Mucosa of descending colon (tissue), 3 donors: ENCODE measurements around the gene CCL18. TPM values are rescaled to one million over a fixed set of nuclear protein-coding genes. Genes with fewer than 3 reads are reported as not detected.
"Not testable (repeated sequence)": the region's sequence is repeated elsewhere in the genome, so short reads cannot be mapped to it uniquely, and the experiment has no call there.

Experiments
- ATAC-seq: fragments of 200-7000 bp; cut with Tn5 transposase; one replicate; pipeline ENCODE4 v1.9.1; 2020; ENCODE audit warnings: mild to moderate bottlenecking, moderate library complexity
- DNase-seq, 3 donors: peaks; one replicate each; pipeline ENCODE4 v3.0.0-alpha.2; 2020
- H3K36me3 ChIP-seq: fragments of 200-600 bp; one replicate; pipeline ENCODE4 v1.8.0; 2021; ENCODE audit warnings: low read depth, mild to moderate bottlenecking
- H3K4me1 ChIP-seq: fragments of 200-600 bp; one replicate; pipeline ENCODE4 v1.8.0; 2021; ENCODE audit warnings: low read depth, mild to moderate bottlenecking
- H3K4me3 ChIP-seq: fragments of 200-600 bp; one replicate; pipeline ENCODE4 v1.8.0; 2021; ENCODE audit warnings: mild to moderate bottlenecking
- H3K9me3 ChIP-seq: fragments of 200-600 bp; one replicate; pipeline ENCODE4 v1.8.0; 2021; ENCODE audit warnings: mild to moderate bottlenecking
- CTCF ChIP-seq: fragments of 200-600 bp; IDR thresholded peaks from one replicate; pipeline ENCODE4 v1.8.0; 2022; ENCODE audit warnings: antibody characterized with exemption, mild to moderate bottlenecking
- intact Hi-C, 2 donors: fragments of 100-400 bp; cut with DNase I in 1 of 2; cut with micrococcal nuclease in 1 of 2; formaldehyde crosslinking; loops; one replicate each; pipeline versions ENCODE4 v1.11.0 to v1.11.1; 2022; cut with DNase I, micrococcal nuclease
- long read RNA-seq, 2 donors: library from polyadenylated mRNA; unstranded; transcript quantifications; one replicate each; pipeline ENCODE4 v2.0.0, GENCODE V29; 2019 to 2021
- total RNA-seq, 3 donors: library from RNA; stranded (reverse); fragmentation: NEBNext Ultra II Directional in 2 of 3; extraction: Animal tissue kit (Norgen Biotek cat#: 25700) in 2 of 3; gene quantifications; one replicate each; pipeline versions ENCODE4 v1.2.1 to v1.2.4, GENCODE V29; 2021 to 2023
- donor health status: DM: no; HTN: no; CAD: no; lungs with moderate emphysema.
- donor health status: DM: no; HTN: no; CAD: no.
- donor health status: DM: no; HTN: yes; CAD: no.

CCL18 gene
- 1 to 10 TPM; 1.0 to 7.3 (median 2.3) TPM for total RNA-seq
- long read RNA-seq, donor 1: 0 reads
- long read RNA-seq, donor 2, partial matches to known transcripts: 0 of 2 reads
- long read RNA-seq, donor 2, other reads (novel, unspliced or antisense): 0 of 2 reads

- intact Hi-C loops: no loop called here
- Histone ChIP-seq H3K4me3 (no peak within 1 kb of the TSS), H3K4me1 (no peaks in the 10 kb centered on the region), H3K9me3 (no peaks in the 10 kb centered on the region), H3K36me3 (no peaks in the 10 kb centered on the region)
- TF ChIP-seq CTCF: no peak
- no peak for DNase-seq
- no peak for ATAC-seq
Observed at GRCh38 chr17:36063786-36064541, at the start of gene CCL18. CCL18 (plus strand) TSS chr17:36064272; CDS start chr17:36064343, 71 bp downstream.

GRCh38 chr17:36014946-36015345, 49.1 kb upstream of the CCL18 start:
- Histone ChIP-seq H3K4me1 (no peaks in the 10 kb centered on the region), H3K9me3 (no peaks in the 10 kb centered on the region), H3K4me3 (no peak overlapping the region), H3K36me3 (no peaks in the 10 kb centered on the region)
- intact Hi-C loops: no loop called here
- no peak for TF ChIP-seq CTCF
- DNase-seq (no peak), ATAC-seq (no peak)

GRCh38 chr17:36015895-36016294, 48.2 kb upstream of the CCL18 start:
- intact Hi-C loops, H3K4me3 ChIP-seq, H3K9me3 ChIP-seq, DNase-seq, H3K4me1 ChIP-seq, ATAC-seq, H3K36me3 ChIP-seq: not testable (repeated sequence)

- ATAC-seq (no peak), DNase-seq (no peak)
- TF ChIP-seq CTCF: no peak
- intact Hi-C loops: no loop called here
- H3K36me3 ChIP-seq: no peaks in the 10 kb centered on the region
- H3K4me1 ChIP-seq: no peaks in the 10 kb centered on the region
- H3K4me3 ChIP-seq: no peak overlapping the region
- no peaks in the 10 kb centered on the region for H3K9me3 ChIP-seq
Observed at GRCh38 chr17:36016555-36016954, 47.5 kb upstream of the CCL18 start.

GRCh38 chr17:36017799-36018198, 46.3 kb upstream of the CCL18 start, which contains the start of gene CCL23:
CCL23 (minus strand) TSS chr17:36017972; CDS start chr17:36017897, 75 bp downstream.
- no peaks in the 10 kb centered on the region for H3K36me3 ChIP-seq
- ATAC-seq (peak; percentile 34), DNase-seq (no peak)
- intact Hi-C loops: no loop called here
- no peaks in the 10 kb centered on the region for H3K4me1 ChIP-seq
- TF ChIP-seq CTCF: no peak
- H3K4me3 ChIP-seq: no peak within 1 kb of the TSS
- H3K9me3 ChIP-seq: no peaks in the 10 kb centered on the region

GRCh38 chr17:36019423-36019822, 44.6 kb upstream of the CCL18 start:
- DNase-seq: no peak
- Histone ChIP-seq H3K4me3 (no peak overlapping the region), H3K4me1 (no peaks in the 10 kb centered on the region), H3K9me3 (no peaks in the 10 kb centered on the region), H3K36me3 (no peaks in the 10 kb centered on the region)
- intact Hi-C loops: no loop called here
- ATAC-seq: no peak
- no peak for TF ChIP-seq CTCF
